Measurements from ENCODE around the gene CCDC174.

CCDC174 gene

GRCh38 chr3:14658978-14659377, 7.4 kb downstream of the CCDC174 start:
- TF ChIP-seq EZH2 (optimal IDR thresholded peaks at IDR 0.05; ENCODE audit: low read depth, low read length), result no peak
- no peak for TF ChIP-seq CTCF (IDR thresholded peaks at IDR 0.05; ENCODE audit: low read length)
- no peak for TF ChIP-seq EZH2phosphoT487 (IDR thresholded peaks at IDR 0.05; ENCODE audit: low read length)
- H3K27ac ChIP-seq (ENCODE audit: low read length), result no peak overlapping the region
- H3K9me2 ChIP-seq (replicated peaks; ENCODE audit: insufficient read depth, low read length), result no peaks in the 10 kb centered on the region
- no peak overlapping the region for H3K4me2 ChIP-seq (ENCODE audit: low read depth, low read length)
- H3K79me2 ChIP-seq (ENCODE audit: low read length), result peaks cover 7% of the 10 kb centered on the region
- H3K4me3 ChIP-seq (ENCODE audit: low read length), result no peak overlapping the region
- DNase-seq, result no peak
- H3F3A ChIP-seq (ENCODE audit: insufficient read depth, low read length), result no peaks in the 10 kb centered on the region
- H3K4me1 ChIP-seq (ENCODE audit: low read length), result no peaks in the 10 kb centered on the region
- H3K9ac ChIP-seq (ENCODE audit: low read length), result no peak overlapping the region
- H3K27me3 ChIP-seq (replicated peaks; ENCODE audit: insufficient read depth, low read length), result no peaks in the 10 kb centered on the region
- no peak overlapping the region for H2AFZ ChIP-seq (ENCODE audit: low read length)
- peaks cover 9% of the 10 kb centered on the region for H3K36me3 ChIP-seq (replicated peaks; ENCODE audit: insufficient read depth, low read length)
- no peaks in the 10 kb centered on the region for H4K20me1 ChIP-seq (ENCODE audit: insufficient read depth, low read length)
- H3K9me3 ChIP-seq (replicated peaks; ENCODE audit: insufficient read depth, low read length), result no peaks in the 10 kb centered on the region

- Histone ChIP-seq H3K9me3 (replicated peaks; ENCODE audit: insufficient read depth, low read length) (no peaks in the 10 kb centered on the region), H4K20me1 (ENCODE audit: insufficient read depth, low read length) (no peaks in the 10 kb centered on the region), H2AFZ (ENCODE audit: low read length) (no peak overlapping the region), H3F3A (ENCODE audit: insufficient read depth, low read length) (no peaks in the 10 kb centered on the region), H3K4me3 (ENCODE audit: low read length) (no peak overlapping the region), H3K4me1 (ENCODE audit: low read length) (no peaks in the 10 kb centered on the region), H3K27me3 (replicated peaks; ENCODE audit: insufficient read depth, low read length) (no peaks in the 10 kb centered on the region), H3K79me2 (ENCODE audit: low read length) (no peaks in the 10 kb centered on the region), H3K9me2 (replicated peaks; ENCODE audit: insufficient read depth, low read length) (no peaks in the 10 kb centered on the region), H3K27ac (ENCODE audit: low read length) (no peak overlapping the region), H3K36me3 (replicated peaks; ENCODE audit: insufficient read depth, low read length) (peaks cover 4% of the 10 kb centered on the region), H3K9ac (ENCODE audit: low read length) (no peak overlapping the region), H3K4me2 (ENCODE audit: low read depth, low read length) (no peak overlapping the region)
- TF ChIP-seq CTCF (IDR thresholded peaks at IDR 0.05; ENCODE audit: low read length) (no peak), EZH2 (optimal IDR thresholded peaks at IDR 0.05; ENCODE audit: low read depth, low read length) (no peak), EZH2phosphoT487 (IDR thresholded peaks at IDR 0.05; ENCODE audit: low read length) (no peak)
- DNase-seq, result no peak
Measured at GRCh38 chr3:14660942-14661341, 9.4 kb downstream of the CCDC174 start.

GRCh38 chr3:14663396-14664135, 12.0 kb downstream of the CCDC174 start:
- no peak overlapping the region for H2AFZ ChIP-seq (ENCODE audit: low read length)
- H3F3A ChIP-seq (ENCODE audit: insufficient read depth, low read length), result no peaks in the 10 kb centered on the region
- TF ChIP-seq CTCF (IDR thresholded peaks at IDR 0.05; ENCODE audit: low read length) (no peak), EZH2 (optimal IDR thresholded peaks at IDR 0.05; ENCODE audit: low read depth, low read length) (no peak), EZH2phosphoT487 (IDR thresholded peaks at IDR 0.05; ENCODE audit: low read length) (no peak)
- no peak for DNase-seq
- no peaks in the 10 kb centered on the region for H3K4me1 ChIP-seq (ENCODE audit: low read length)
- H3K9me3 ChIP-seq (replicated peaks; ENCODE audit: insufficient read depth, low read length), result no peaks in the 10 kb centered on the region
- no peaks in the 10 kb centered on the region for H3K9me2 ChIP-seq (replicated peaks; ENCODE audit: insufficient read depth, low read length)
- H3K9ac ChIP-seq (ENCODE audit: low read length), result no peak overlapping the region
- no peak overlapping the region for H3K27ac ChIP-seq (ENCODE audit: low read length)
- H3K4me2 ChIP-seq (ENCODE audit: low read depth, low read length), result no peak overlapping the region
- H3K36me3 ChIP-seq (replicated peaks; ENCODE audit: insufficient read depth, low read length), result peaks cover 10% of the 10 kb centered on the region
- H3K4me3 ChIP-seq (ENCODE audit: low read length), result no peak overlapping the region
- no peaks in the 10 kb centered on the region for H3K27me3 ChIP-seq (replicated peaks; ENCODE audit: insufficient read depth, low read length)
- H3K79me2 ChIP-seq (ENCODE audit: low read length), result no peaks in the 10 kb centered on the region
- no peaks in the 10 kb centered on the region for H4K20me1 ChIP-seq (ENCODE audit: insufficient read depth, low read length)

Measured in MM.1S (cell line).